MCF 10A (cell line): ENCODE results near the gene SIVA1. TPM values are rescaled to one million over a fixed set of nuclear protein-coding genes. Genes with fewer than 3 reads are reported as not detected.
A peak's percentile ranks its signal among the peaks of the same experiment; 100 is the strongest.

ENCODE experiments used
- BruUV-seq: library from RNA; stranded (reverse); fragments of 400-500 nt; replicated peaks from 2 replicates; lab custom pipeline; 2021; lab: Mats Ljungman, UMichigan
- CTCF ChIA-PET: fragments of 300-600 bp; sonication (Branson Sonifier 250); formaldehyde crosslinking; extraction: SDS; loops from one replicate; lab custom pipeline; 2021; ENCODE audit warnings: antibody characterized with exemption, inconsistent platforms; lab: Yijun Ruan, JAX
- POLR2A ChIA-PET: fragments of 300-600, 350-650 bp; sonication (Branson Sonifier 250); formaldehyde crosslinking; extraction: SDS; loops from one replicate; lab custom pipeline; 2020; ENCODE audit warnings: antibody characterized with exemption, inconsistent platforms; lab: Yijun Ruan, JAX
- DNase-seq: peaks from one replicate; pipeline ENCODE4 v3.0.0-alpha.2; 2018; ENCODE audit not compliant: unreplicated experiment
- H3K27ac Mint-ChIP-seq: one replicate; pipeline ENCODE4 v1.8.0; 2022; ENCODE audit warnings: mild to moderate bottlenecking, low read depth, mixed read lengths; ENCODE audit not compliant: unreplicated experiment
- H3K27me3 Mint-ChIP-seq: one replicate; pipeline ENCODE4 v1.8.0; 2022; ENCODE audit warnings: mixed read lengths; ENCODE audit not compliant: insufficient read depth, unreplicated experiment
- H3K36me3 Mint-ChIP-seq: one replicate; pipeline ENCODE4 v1.8.0; 2022; ENCODE audit warnings: mild to moderate bottlenecking, moderate library complexity, mixed read lengths; ENCODE audit not compliant: insufficient read depth, unreplicated experiment
- H3K4me1 Mint-ChIP-seq: one replicate; pipeline ENCODE4 v1.8.0; 2022; ENCODE audit warnings: mixed read lengths; ENCODE audit not compliant: insufficient read depth, unreplicated experiment
- H3K4me3 Mint-ChIP-seq: one replicate; pipeline ENCODE4 v1.8.0; 2022; ENCODE audit warnings: mild to moderate bottlenecking, moderate library complexity, mixed read lengths; ENCODE audit not compliant: unreplicated experiment
- H3K9me3 Mint-ChIP-seq: one replicate; pipeline ENCODE4 v1.8.0; 2022; ENCODE audit warnings: mixed read lengths; ENCODE audit not compliant: unreplicated experiment
- CTCF ChIP-seq: fragments of 200-600 bp; IDR thresholded peaks from one replicate; pipeline ENCODE4 v1.8.0; 2022; ENCODE audit warnings: antibody characterized with exemption, mild to moderate bottlenecking; ENCODE audit not compliant: unreplicated experiment
- intact Hi-C: fragments of 100-400 bp; cut with micrococcal nuclease; formaldehyde crosslinking; loops from 2 replicates; pipeline ENCODE4 v1.14.1; 2022
- total RNA-seq: library from RNA; stranded (reverse); gene quantifications from 2 replicates; pipeline ENCODE4 v1.2.3, GENCODE V29; 2022

Gene SIVA1
- total RNA-seq, 1 experiment from 2014 or later: 63.3 TPM

- H3K4me3 Mint-ChIP-seq: no peak overlapping the region
- ChIA-PET CTCF (interaction anchor here (0.7 to 1.1 kb wide), 2 partner anchors 35 to 287 kb away, joined by 6 read pairs; no protein-coding TSS in a partner anchor), POLR2A (no interaction called here)
- BruUV-seq: no TSS peak
- H3K4me1 Mint-ChIP-seq: no peaks in the 10 kb centered on the region
- H3K9me3 Mint-ChIP-seq: peaks cover 8% of the 10 kb centered on the region
- DNase-seq: no peak
- no peak overlapping the region for H3K27ac Mint-ChIP-seq
- intact Hi-C loops: no loop called here
- H3K27me3 Mint-ChIP-seq: no peaks in the 10 kb centered on the region
- H3K36me3 Mint-ChIP-seq: no peaks in the 10 kb centered on the region
- no peak for TF ChIP-seq CTCF
These were observed 50.4 kb downstream of the SIVA1 start for GRCh38 chr14:104803280-104803911.

- ChIA-PET POLR2A (no interaction called here), CTCF (interaction anchor here (0.5 to 1.1 kb wide), 2 partner anchors 36 to 1181 kb away, joined by 3 to 6 read pairs; no protein-coding TSS in a partner anchor)
- H3K4me3 Mint-ChIP-seq: no peak overlapping the region
- TF ChIP-seq CTCF: no peak
- BruUV-seq: no TSS peak
- DNase-seq: no peak
- no peaks in the 10 kb centered on the region for H3K36me3 Mint-ChIP-seq
- H3K27ac Mint-ChIP-seq: no peak overlapping the region
- H3K4me1 Mint-ChIP-seq: no peaks in the 10 kb centered on the region
- peaks cover 8% of the 10 kb centered on the region for H3K9me3 Mint-ChIP-seq
- H3K27me3 Mint-ChIP-seq: no peaks in the 10 kb centered on the region
- intact Hi-C loops: no loop called here
These were observed 51.0 kb downstream of the SIVA1 start for GRCh38 chr14:104803912-104804410.

GRCh38 chr14:104804481-104805325, 51.8 kb downstream of the SIVA1 start:
- peaks cover 8% of the 10 kb centered on the region for H3K9me3 Mint-ChIP-seq
- CTCF ChIA-PET: interaction anchor here (0.5 to 1.1 kb wide), 2 partner anchors 36 to 1181 kb away, joined by 3 to 6 read pairs; no protein-coding TSS in a partner anchor
- no peaks in the 10 kb centered on the region for H3K27me3 Mint-ChIP-seq
- intact Hi-C loops: no loop called here
- POLR2A ChIA-PET: interaction anchor here (0.5 kb wide), 1 partner anchor 14 kb away, joined by 3 read pairs; no protein-coding TSS in a partner anchor
- H3K4me1 Mint-ChIP-seq: no peaks in the 10 kb centered on the region
- no peak overlapping the region for H3K4me3 Mint-ChIP-seq
- no TSS peak for BruUV-seq
- no peak for TF ChIP-seq CTCF
- DNase-seq: no peak
- no peak overlapping the region for H3K27ac Mint-ChIP-seq
- no peaks in the 10 kb centered on the region for H3K36me3 Mint-ChIP-seq

- TF ChIP-seq CTCF: no peak
- intact Hi-C loops: no loop called here
- ChIA-PET CTCF (no interaction called here), POLR2A (interaction anchor here (0.5 kb wide), 1 partner anchor 14 kb away, joined by 3 read pairs; no protein-coding TSS in a partner anchor)
- Mint-ChIP-seq H3K36me3 (no peaks in the 10 kb centered on the region), H3K27me3 (no peaks in the 10 kb centered on the region), H3K4me3 (no peak overlapping the region), H3K27ac (no peak overlapping the region), H3K4me1 (no peaks in the 10 kb centered on the region), H3K9me3 (peaks cover 8% of the 10 kb centered on the region)
- peak; percentile 78 for DNase-seq
- no TSS peak for BruUV-seq
These were observed 52.4 kb downstream of the SIVA1 start for GRCh38 chr14:104805326-104805678.
